WTC11 (cell line): ENCODE data around the gene GGACT. TPM values are rescaled to one million over a fixed set of nuclear protein-coding genes. Genes with fewer than 3 reads are reported as not detected.

Experiments
- ATAC-seq: fragments of 200-7000 bp; cut with Tn5 transposase; 2 replicates; pipeline ENCODE4 v1.10.0; 2021; ENCODE audit warnings: mild to moderate bottlenecking, moderate library complexity
- CTCF ChIA-PET: fragments of 300-600 bp; sonication (Branson Sonifier 250); formaldehyde crosslinking; loops from one replicate; lab custom pipeline; 2021; ENCODE audit warnings: antibody characterized with exemption; lab: Charles Lee
- POLR2A ChIA-PET: fragments of 350-600 bp; sonication (Branson Sonifier 250); formaldehyde crosslinking; loops from one replicate; lab custom pipeline; 2021; ENCODE audit warnings: antibody characterized with exemption; lab: Charles Lee
- DNase-seq: peaks from one replicate; pipeline ENCODE4 v3.0.0; 2021; ENCODE audit warnings: low spot score
- H3K27ac Mint-ChIP-seq: 2 replicates; pipeline ENCODE4 v1.8.0; 2021; ENCODE audit warnings: mixed read lengths
- H3K27me3 Mint-ChIP-seq: 2 replicates; pipeline ENCODE4 v1.8.0; 2021; ENCODE audit warnings: low read depth, mild to moderate bottlenecking, moderate library complexity, mixed read lengths
- H3K36me3 Mint-ChIP-seq: 2 replicates; pipeline ENCODE4 v1.8.0; 2021; ENCODE audit warnings: mixed read lengths
- H3K4me1 Mint-ChIP-seq: 2 replicates; pipeline ENCODE4 v1.8.0; 2022; ENCODE audit warnings: mixed read lengths
- H3K4me3 Mint-ChIP-seq: 2 replicates; pipeline ENCODE4 v1.8.0; 2021; ENCODE audit warnings: mild to moderate bottlenecking, moderate library complexity, mixed read lengths
- H3K9me3 Mint-ChIP-seq: 2 replicates; pipeline ENCODE4 v1.8.0; 2021; ENCODE audit warnings: mixed read lengths
- CDX4 ChIP-seq: fragments of 250-450 bp; sonication (Bioruptor Pico); IDR thresholded peaks from 2 replicates; pipeline ENCODE4 v1.9.0; 2021; ENCODE audit warnings: moderate library complexity, mild to moderate bottlenecking, inconsistent platforms, borderline replicate concordance
- CREB1 ChIP-seq: sonication (generic); formaldehyde crosslinking; IDR thresholded peaks from 2 replicates; pipeline ENCODE4 v1.8.0; 2023; ENCODE audit warnings: mild to moderate bottlenecking, missing genetic modification reagents
- E2F1 ChIP-seq: sonication (generic); formaldehyde crosslinking; IDR thresholded peaks from 2 replicates; pipeline ENCODE4 v1.8.0; 2022; ENCODE audit warnings: mild to moderate bottlenecking, missing genetic modification reagents
- EMX1 ChIP-seq: fragments of 250-450 bp; sonication (Bioruptor Pico); IDR thresholded peaks from 2 replicates; pipeline ENCODE4 v1.8.0; 2021; ENCODE audit warnings: mild to moderate bottlenecking
- FOXK1 ChIP-seq: sonication (generic); formaldehyde crosslinking; IDR thresholded peaks from 2 replicates; pipeline ENCODE4 v1.8.0; 2022; ENCODE audit warnings: mild to moderate bottlenecking, moderate library complexity, missing genetic modification reagents
- GABPB1 ChIP-seq: sonication (generic); formaldehyde crosslinking; IDR thresholded peaks from 2 replicates; pipeline ENCODE4 v1.8.1; 2023; ENCODE audit warnings: mild to moderate bottlenecking, missing genetic modification reagents
- GTF2I ChIP-seq: fragments of 250-450 bp; sonication (Bioruptor Pico); conservative IDR thresholded peaks from 2 replicates; pipeline ENCODE4 v1.4.0; 2021; ENCODE audit warnings: mild to moderate bottlenecking
- KAT7 ChIP-seq: sonication (generic); formaldehyde crosslinking; IDR thresholded peaks from 2 replicates; pipeline ENCODE4 v1.8.1; 2023; ENCODE audit warnings: missing genetic modification reagents, mild to moderate bottlenecking, borderline replicate concordance
- MAX ChIP-seq: sonication (generic); formaldehyde crosslinking; IDR thresholded peaks from 2 replicates; pipeline ENCODE4 v1.8.0; 2022; ENCODE audit warnings: mild to moderate bottlenecking, missing genetic modification reagents
- MLX ChIP-seq: sonication (generic); formaldehyde crosslinking; IDR thresholded peaks from 2 replicates; pipeline ENCODE4 v1.8.1; 2023; ENCODE audit warnings: mild to moderate bottlenecking, missing genetic modification reagents, moderate library complexity
- MXD4 ChIP-seq: fragments of 250-450 bp; sonication (Bioruptor Pico); IDR thresholded peaks from 2 replicates; pipeline ENCODE4 v1.8.0; 2021; ENCODE audit warnings: mild to moderate bottlenecking, moderate library complexity, borderline replicate concordance
- NFYB ChIP-seq: sonication (generic); formaldehyde crosslinking; conservative IDR thresholded peaks from 2 replicates; pipeline ENCODE4 v1.8.0; 2022; ENCODE audit warnings: low read depth, missing genetic modification reagents
- NR2C2 ChIP-seq: sonication (generic); formaldehyde crosslinking; IDR thresholded peaks from 2 replicates; pipeline ENCODE4 v1.8.0; 2022; ENCODE audit warnings: mild to moderate bottlenecking, missing genetic modification reagents
- PRDM15 ChIP-seq: sonication (generic); formaldehyde crosslinking; IDR thresholded peaks from 2 replicates; pipeline ENCODE4 v1.8.0; 2022; ENCODE audit warnings: missing genetic modification reagents
- PREB ChIP-seq: sonication (generic); formaldehyde crosslinking; IDR thresholded peaks from 2 replicates; pipeline ENCODE4 v1.8.1; 2022; ENCODE audit warnings: mild to moderate bottlenecking, missing genetic modification reagents, moderate library complexity, borderline replicate concordance
- PRRX2 ChIP-seq: fragments of 250-450 bp; sonication (Bioruptor Pico); IDR thresholded peaks from 2 replicates; pipeline ENCODE4 v1.8.0; 2021; ENCODE audit warnings: mild to moderate bottlenecking
- SMAD3 ChIP-seq: sonication (generic); formaldehyde crosslinking; IDR thresholded peaks from 2 replicates; pipeline ENCODE4 v1.8.0; 2022; ENCODE audit warnings: missing genetic modification reagents, mild to moderate bottlenecking, borderline replicate concordance
- SMAD4 ChIP-seq: sonication (generic); formaldehyde crosslinking; IDR thresholded peaks from 2 replicates; pipeline ENCODE4 v1.8.0; 2022; ENCODE audit warnings: mild to moderate bottlenecking, missing genetic modification reagents
- TCF7 ChIP-seq: sonication (generic); formaldehyde crosslinking; IDR thresholded peaks from 2 replicates; pipeline ENCODE4 v1.8.0; 2022; ENCODE audit warnings: mild to moderate bottlenecking, low read depth, missing genetic modification reagents, moderate library complexity
- TEAD1 ChIP-seq: sonication (generic); formaldehyde crosslinking; IDR thresholded peaks from 2 replicates; pipeline ENCODE4 v1.8.0; 2022; ENCODE audit warnings: mild to moderate bottlenecking, missing genetic modification reagents
- TP53 ChIP-seq: sonication (generic); formaldehyde crosslinking; IDR thresholded peaks from 2 replicates; pipeline ENCODE4 v1.8.1; 2023; ENCODE audit warnings: mild to moderate bottlenecking, missing genetic modification reagents
- ZBTB21 ChIP-seq: sonication (generic); formaldehyde crosslinking; IDR thresholded peaks from 2 replicates; pipeline ENCODE4 v1.8.1; 2023; ENCODE audit warnings: mild to moderate bottlenecking, missing genetic modification reagents, borderline replicate concordance
- ZNF416 ChIP-seq: fragments of 250-450 bp; sonication (Bioruptor Pico); IDR thresholded peaks from 2 replicates; pipeline ENCODE4 v1.9.0; 2021; ENCODE audit warnings: mild to moderate bottlenecking, inconsistent platforms
- ZNF423 ChIP-seq: fragments of 250-450 bp; sonication (Bioruptor Pico); IDR thresholded peaks from 2 replicates; pipeline ENCODE4 v2.1.2; 2022; ENCODE audit warnings: mild to moderate bottlenecking, moderate library complexity
- ZNF671 ChIP-seq: fragments of 250-450 bp; sonication (Bioruptor Pico); IDR thresholded peaks from 2 replicates; pipeline ENCODE4 v1.8.0; 2021; ENCODE audit warnings: mild to moderate bottlenecking
- total RNA-seq: library from RNA; stranded (reverse); gene quantifications from 3 replicates; pipeline ENCODE4 v1.2.3, GENCODE V29; 2021

Gene GGACT
- total RNA-seq, 1 experiment from 2014 or later: 2.4 TPM

GRCh38 chr13:100602493-100603111 lies 14.0 kb upstream of the GGACT start:
- ChIA-PET POLR2A (no interaction called here), CTCF (interaction anchor here (0.9 kb wide), 1 partner anchor 8 kb away, joined by 3 read pairs; no protein-coding TSS in a partner anchor)
- no peaks in the 10 kb centered on the region for H3K9me3 Mint-ChIP-seq
- no peaks in the 10 kb centered on the region for H3K4me1 Mint-ChIP-seq
- DNase-seq: no peak
- ATAC-seq: no peak
- TF ChIP-seq NFYB (CRISPR knock-in tag) (no peak), TEAD1 (CRISPR knock-in tag) (no peak), ZNF671 (CRISPR knock-in tag) (no peak), KAT7 (no peak), TP53 (no peak), E2F1 (CRISPR knock-in tag) (no peak), ZNF416 (CRISPR knock-in tag) (no peak), CREB1 (CRISPR knock-in tag) (no peak), PREB (no peak)
- H3K27me3 Mint-ChIP-seq: no peaks in the 10 kb centered on the region
- peaks cover 10% of the 10 kb centered on the region for H3K36me3 Mint-ChIP-seq
- H3K27ac Mint-ChIP-seq: no peak overlapping the region; the same call in 1 of the 2 replicates
- H3K4me3 Mint-ChIP-seq: no peak overlapping the region

GRCh38 chr13:100601716-100602115 lies 13.1 kb upstream of the GGACT start:
- Mint-ChIP-seq H3K9me3 (no peaks in the 10 kb centered on the region), H3K27ac (no peak overlapping the region), H3K36me3 (peaks cover 10% of the 10 kb centered on the region), H3K4me3 (no peak overlapping the region), H3K4me1 (no peaks in the 10 kb centered on the region), H3K27me3 (no peaks in the 10 kb centered on the region)
- ATAC-seq (no peak), DNase-seq (no peak)
- ChIA-PET CTCF (no interaction called here), POLR2A (no interaction called here)
- TF ChIP-seq NR2C2 (CRISPR knock-in tag): no peak
- no peak for TF ChIP-seq FOXK1

GRCh38 chr13:100600915-100601314 lies 12.3 kb upstream of the GGACT start:
- no peak overlapping the region for H3K4me3 Mint-ChIP-seq
- no peaks in the 10 kb centered on the region for H3K27me3 Mint-ChIP-seq
- CTCF ChIA-PET: no interaction called here
- DNase-seq: no peak
- H3K27ac Mint-ChIP-seq: no peak overlapping the region
- no peak for ATAC-seq
- TF ChIP-seq GABPB1 (CRISPR knock-in tag) (no peak), PRRX2 (CRISPR knock-in tag) (no peak), CDX4 (no peak), MAX (no peak), MLX (CRISPR knock-in tag) (no peak), PRDM15 (CRISPR knock-in tag) (no peak), TP53 (no peak), SMAD3 (CRISPR knock-in tag) (no peak), ZNF671 (CRISPR knock-in tag) (no peak), ZBTB21 (CRISPR knock-in tag) (no peak), ZNF423 (CRISPR knock-in tag) (no peak), TCF7 (CRISPR knock-in tag) (no peak), EMX1 (CRISPR knock-in tag) (no peak), SMAD4 (CRISPR knock-in tag) (no peak), MXD4 (CRISPR knock-in tag) (no peak), GTF2I (CRISPR knock-in tag) (no peak)
- H3K4me1 Mint-ChIP-seq: no peaks in the 10 kb centered on the region
- peaks cover 4% of the 10 kb centered on the region for H3K36me3 Mint-ChIP-seq
- H3K9me3 Mint-ChIP-seq: no peaks in the 10 kb centered on the region
- POLR2A ChIA-PET: no interaction called here
